Measurements from ENCODE around the gene PALLD.
"Not testable (repeated sequence)": the region's sequence is repeated elsewhere in the genome, so short reads cannot be mapped to it uniquely, and the experiment has no call there.

Gene PALLD

DNA sequence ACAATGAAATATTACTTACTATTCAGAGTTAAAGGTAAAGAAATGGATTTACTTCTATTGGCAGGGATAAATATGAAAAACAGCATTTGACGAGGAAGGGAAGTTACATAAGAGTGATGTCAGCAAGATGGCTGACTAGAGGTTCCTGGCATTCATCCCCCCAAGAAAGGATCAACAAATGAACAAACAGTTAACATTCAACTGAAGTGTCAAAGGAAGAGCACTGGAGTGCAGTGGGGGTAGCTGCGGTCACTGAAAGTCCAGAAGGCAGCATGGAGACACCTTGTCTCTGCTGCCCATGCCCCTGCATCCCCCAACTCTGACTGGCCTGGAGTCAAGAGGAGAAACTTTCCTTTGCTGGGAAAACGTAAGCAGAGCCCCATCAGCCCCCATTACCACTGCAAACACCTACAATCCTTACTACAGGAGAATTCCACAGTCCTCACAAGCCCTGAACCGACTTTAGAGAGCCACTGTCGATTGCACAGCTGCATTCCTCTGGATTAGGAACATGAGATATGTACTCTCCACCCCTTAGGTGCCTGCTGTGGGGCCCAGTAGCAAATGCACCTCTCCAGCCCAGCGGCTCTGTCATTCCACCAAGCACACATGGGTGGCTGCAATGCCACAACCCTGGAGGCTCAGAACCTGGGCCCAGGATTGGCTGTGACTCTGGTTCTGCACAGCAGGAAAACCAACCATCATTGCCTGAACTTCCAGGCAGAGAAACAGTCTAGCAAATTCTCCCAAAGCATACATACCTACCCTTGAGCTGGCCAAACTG, 433.8 kb downstream of the PALLD start:
- DNase-seq (ENCODE audit: low read depth in 1 of 2, low spot score in 1 of 2) = no peak

DNA sequence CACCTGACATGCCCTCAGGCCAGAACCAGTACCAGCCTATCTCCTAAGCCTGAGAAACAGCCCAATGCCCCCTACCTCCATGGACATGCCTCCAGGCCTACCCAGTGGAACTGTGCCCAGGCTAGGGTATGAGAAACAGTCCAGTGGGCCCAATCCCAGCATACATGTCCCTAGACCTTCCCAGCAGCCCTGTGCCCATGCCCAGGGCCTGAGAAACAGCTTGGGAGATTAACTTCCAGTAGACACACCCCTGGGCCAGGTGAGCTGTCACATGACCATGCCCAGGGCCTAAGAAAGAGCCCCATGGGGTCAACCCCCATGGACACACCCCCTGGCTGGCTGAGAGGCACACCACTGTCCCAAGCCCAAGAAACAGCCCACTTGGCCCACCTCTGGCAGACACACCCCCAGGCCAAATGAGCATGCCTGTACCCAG, 434.4 kb downstream of the PALLD start:
- DNase-seq (ENCODE audit: low read depth in 1 of 2, low spot score in 1 of 2) = no peak

DNA sequence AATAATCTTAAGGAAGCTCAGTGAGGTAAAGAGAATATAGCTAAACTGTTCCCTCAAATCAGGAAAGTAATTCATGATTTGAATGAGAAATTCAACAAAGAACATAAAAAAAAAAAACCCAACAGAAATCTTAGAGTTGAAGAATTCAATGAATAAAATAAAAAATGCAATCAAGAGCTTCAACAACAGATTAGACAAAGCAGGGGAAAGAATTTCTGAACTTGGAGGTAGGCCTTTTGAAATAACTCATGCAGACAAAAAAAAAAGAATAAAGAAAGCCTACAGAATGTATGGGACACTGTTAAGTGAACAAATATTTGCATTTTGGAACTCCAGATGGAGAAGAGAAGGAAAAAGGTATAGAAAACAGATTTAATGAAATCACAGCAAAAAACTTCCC, 435.3 kb downstream of the PALLD start:
- no peak for DNase-seq (ENCODE audit: low read depth in 1 of 2, low spot score in 1 of 2)

DNA sequence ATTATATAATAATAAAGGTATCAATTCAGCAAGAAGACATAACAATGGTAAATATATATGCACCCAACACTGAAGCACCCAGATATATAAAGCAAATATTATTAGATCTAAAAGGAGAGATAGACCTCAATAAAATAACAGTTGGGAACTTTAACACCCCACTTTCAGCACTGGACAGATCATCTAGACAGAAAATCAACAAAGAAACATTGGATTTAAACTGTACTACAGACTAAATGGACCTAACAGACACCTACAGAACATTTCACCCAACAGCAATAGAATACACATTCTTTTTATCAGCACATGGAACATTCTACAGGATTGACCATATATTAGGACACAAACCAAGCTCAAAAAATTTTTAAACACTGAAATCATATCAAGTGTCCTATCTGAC, 436.6 kb downstream of the PALLD start:
- DNase-seq (ENCODE audit: low read depth in 1 of 2, low spot score in 1 of 2) = no peak

DNA sequence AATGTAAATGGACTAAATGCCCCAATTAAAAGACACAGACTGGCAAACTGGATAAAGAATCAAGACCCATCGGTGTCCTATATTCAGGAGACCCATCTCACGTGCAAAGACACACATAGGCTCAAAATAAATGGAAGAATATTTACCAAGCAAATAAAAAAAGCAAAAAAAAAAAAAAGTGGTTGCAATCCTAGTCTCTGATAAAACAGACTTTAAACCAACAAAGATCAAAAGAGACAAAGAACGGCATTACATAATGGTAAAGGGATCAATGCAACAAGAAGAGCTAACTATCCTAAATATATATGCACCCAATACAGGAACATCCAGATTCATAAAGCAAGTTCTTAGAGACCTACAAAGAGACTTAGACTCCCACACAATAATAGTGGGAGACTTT, 440.6 kb downstream of the PALLD start:
- not testable (repeated sequence) for DNase-seq (ENCODE audit: low read depth in 1 of 2, low spot score in 1 of 2)

DNA sequence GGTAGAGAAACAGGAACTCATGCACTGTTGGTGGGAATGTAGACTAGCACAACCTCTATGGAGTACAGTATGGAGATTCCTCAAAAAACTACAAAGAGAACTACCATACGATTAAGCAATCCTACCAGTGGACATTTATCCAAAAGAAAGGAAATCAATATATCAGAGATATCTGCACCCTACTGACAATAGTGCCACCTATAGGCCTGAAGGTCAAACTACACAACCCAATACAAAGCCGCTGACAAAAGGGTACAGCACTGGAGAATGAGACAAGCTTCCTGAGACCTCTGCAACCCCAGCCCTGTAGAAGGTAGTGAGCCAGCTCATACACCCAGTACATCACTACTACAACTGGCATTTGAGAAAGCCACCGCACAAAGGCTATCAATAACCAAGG, 446.1 kb downstream of the PALLD start:
- no peak for DNase-seq (ENCODE audit: low read depth in 1 of 2, low spot score in 1 of 2)

DNA sequence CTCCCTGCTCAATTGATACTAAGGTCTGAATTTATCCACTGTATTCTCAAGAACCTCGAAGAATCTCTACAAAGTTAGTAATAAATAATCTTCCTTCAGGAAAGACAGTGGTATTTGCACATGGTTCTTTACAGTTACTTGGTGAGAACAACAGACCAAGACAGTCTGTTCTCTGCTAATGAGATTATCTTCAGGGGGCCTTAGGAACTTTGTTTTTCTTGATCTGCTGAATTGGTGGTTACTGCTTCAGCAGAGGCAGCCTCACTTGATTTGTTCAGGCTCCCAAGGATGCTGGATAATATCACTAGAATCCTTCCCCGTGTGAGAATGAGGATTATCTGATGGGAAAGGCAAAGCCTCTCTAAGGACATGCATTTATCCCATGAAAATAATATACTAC, 448.4 kb downstream of the PALLD start:
- DNase-seq (ENCODE audit: low read depth in 1 of 2, low spot score in 1 of 2) = no peak

DNA sequence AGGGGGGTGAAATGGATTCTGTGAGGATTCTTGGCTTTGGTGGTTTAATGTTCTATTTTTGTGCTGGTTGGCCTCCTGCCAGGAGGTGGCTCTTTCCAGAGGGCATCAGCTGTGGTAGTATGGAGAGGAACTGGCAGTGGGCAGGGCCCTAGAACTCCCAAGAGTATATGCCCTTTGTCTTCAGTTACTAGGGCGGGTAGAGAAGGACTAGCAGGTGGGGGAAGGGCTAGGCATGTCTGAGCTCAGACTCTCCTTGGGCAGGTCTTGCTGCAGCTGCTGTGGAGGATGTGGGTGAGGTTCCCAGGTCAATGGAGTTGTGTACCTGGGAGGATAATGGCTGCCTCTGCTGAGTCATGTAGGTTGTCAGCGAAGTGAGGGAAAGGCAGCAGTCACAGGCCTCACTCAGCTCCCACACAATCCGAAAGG, 456.0 kb downstream of the PALLD start:
- not testable (repeated sequence) for DNase-seq (ENCODE audit: low read depth in 1 of 2, low spot score in 1 of 2)

DNA sequence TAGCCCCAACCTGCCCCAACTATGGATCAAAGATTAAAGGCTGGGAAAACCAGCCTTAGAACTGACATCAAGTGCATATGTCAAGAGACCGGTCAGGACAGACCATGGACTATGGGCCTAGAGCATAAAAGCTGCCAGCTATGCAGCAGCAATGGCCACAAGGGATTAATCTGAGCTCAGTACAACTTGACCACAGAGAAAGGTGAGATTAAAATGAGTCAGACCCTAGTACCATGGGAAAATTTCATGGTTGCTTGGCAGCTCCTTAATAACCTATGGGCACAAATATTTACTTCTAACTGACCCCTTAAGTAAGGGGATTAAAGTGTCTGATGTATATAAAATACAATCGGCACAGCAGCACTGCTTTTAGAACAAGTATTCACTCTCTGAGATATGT, 458.8 kb downstream of the PALLD start:
- DNase-seq (ENCODE audit: low read depth in 1 of 2, low spot score in 1 of 2) = no peak

DNA sequence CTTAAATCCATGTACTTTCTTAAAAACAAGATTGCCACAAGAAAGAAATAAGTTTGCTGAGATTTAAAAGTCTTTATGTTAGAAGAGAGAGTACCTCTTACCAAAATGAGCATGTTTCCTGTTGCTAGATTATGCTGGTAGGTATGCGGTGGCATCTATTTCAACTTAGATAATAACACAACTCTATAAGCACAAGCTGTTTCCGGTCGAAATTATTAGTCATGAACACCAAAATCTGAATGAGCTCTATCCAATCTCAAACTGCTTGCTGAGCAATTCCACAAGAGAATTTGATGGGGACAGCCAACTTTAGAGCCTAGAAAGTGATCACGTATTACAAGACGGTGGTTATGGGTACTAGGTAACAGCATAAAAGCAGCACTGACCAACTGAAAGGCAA, 463.9 kb downstream of the PALLD start:
- no peak for DNase-seq (ENCODE audit: low read depth in 1 of 2, low spot score in 1 of 2)

DNA sequence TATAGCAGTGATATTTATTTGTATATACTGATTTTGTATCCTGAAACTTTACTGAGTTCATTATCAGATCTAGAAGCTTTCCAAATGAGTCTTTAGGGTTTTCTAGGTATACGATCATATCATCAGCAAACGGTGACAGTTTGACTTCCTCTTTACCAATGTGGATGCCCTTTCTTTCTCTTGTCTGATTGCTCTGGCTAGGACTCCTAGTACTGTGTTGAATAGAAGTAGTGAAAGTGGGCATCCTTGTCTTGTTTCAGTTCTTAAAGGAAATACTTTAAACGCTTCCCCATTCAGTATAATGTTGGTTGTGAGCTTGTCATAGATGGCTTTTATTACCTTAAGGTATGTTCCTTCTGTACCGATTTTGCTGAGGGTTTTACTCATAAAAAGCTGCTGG, 475.7 kb downstream of the PALLD start:
- no peak for DNase-seq (ENCODE audit: low read depth in 1 of 2, low spot score in 1 of 2)
